ENCODE measurements around the gene ZNF396. TPM values are rescaled to one million over a fixed set of nuclear protein-coding genes. Genes with fewer than 3 reads are reported as not detected.
A peak's percentile ranks its signal among the peaks of the same experiment; 100 is the strongest.

ZNF396 gene
- total and polyA plus RNA-seq, 10 donors, result 0.85 to 4.6 (median 1.3) TPM

- intact Hi-C loops (cut with DNase I; ENCODE audit: low total_unique reads), result loop anchor here (10.0 kb wide), 1 partner anchor 177 kb away; the partner anchor contains the start of gene GALNT1
- WGBS, 5 donors, result 33 to 39% (median 36%) methylated on average over 5 of the region's 5 CpGs
These were observed 30.8 kb upstream of the ZNF396 start for GRCh38 chr18:35407871-35408481.

GRCh38 chr18:35406666-35407065, 29.5 kb upstream of the ZNF396 start:
- H3K36me3 ChIP-seq, result no peaks in the 10 kb centered on the region
- no peak overlapping the region for H3K4me3 ChIP-seq
- H3K4me1 ChIP-seq, result peaks cover 0 to 36% (median 11%) of the 10 kb centered on the region in 6 donors
- TF ChIP-seq CTCF (IDR thresholded peaks at IDR 0.05 in 8 of 11, conservative IDR thresholded peaks at IDR 0.05 in 3 of 11) (no peak), POLR2A (IDR thresholded peaks at IDR 0.05) (no peak), POLR2AphosphoS5 (IDR thresholded peaks at IDR 0.05) (no peak)
- DNase-seq, result no peak
- no peak overlapping the region for H3K27ac ChIP-seq
- 84 to 92% (median 88%) methylated on average over 6 of the region's 6 CpGs for WGBS, 5 donors
- H3K9me3 ChIP-seq, result no peaks in the 10 kb centered on the region
- intact Hi-C loops (cut with DNase I; ENCODE audit: low total_unique reads), result loop anchor here (10.0 kb wide), 1 partner anchor 178 kb away; the partner anchor contains the start of gene GALNT1
- H3K27me3 ChIP-seq (replicated peaks in 1 of 7), result no peaks in the 10 kb centered on the region

More at GRCh38 chr18:35407871-35408481, 30.8 kb upstream of the ZNF396 start:
- Histone ChIP-seq H3K4me3 (no peak overlapping the region), H3K9me3 (no peaks in the 10 kb centered on the region), H3K36me3 (no peaks in the 10 kb centered on the region), H3K27ac (no peak overlapping the region), H3K4me1 (peaks cover 0 to 48% (median 20%) of the 10 kb centered on the region in 6 donors), H3K27me3 (replicated peaks in 1 of 7) (no peaks in the 10 kb centered on the region)
- no peak for DNase-seq
- TF ChIP-seq POLR2A (IDR thresholded peaks at IDR 0.05) (no peak), POLR2AphosphoS5 (IDR thresholded peaks at IDR 0.05) (no peak), CTCF (IDR thresholded peaks at IDR 0.05 in 8 of 11, conservative IDR thresholded peaks at IDR 0.05 in 3 of 11) (peak; percentile 53 to 82 (median 74))

- Histone ChIP-seq H3K27me3 (replicated peaks in 1 of 7) (peaks cover 0 to 4% (median 0%) of the 10 kb centered on the region in 7 donors), H3K4me3 (no peak overlapping the region), H3K9me3 (no peaks in the 10 kb centered on the region), H3K4me1 (no peaks in the 10 kb centered on the region), H3K36me3 (no peaks in the 10 kb centered on the region), H3K27ac (no peak overlapping the region)
- 83 to 96% (median 92%) methylated on average over 2 of the region's 2 CpGs for WGBS, 5 donors
- no peak for DNase-seq
- intact Hi-C loops (cut with DNase I; ENCODE audit: low total_unique reads), result no loop called here
- TF ChIP-seq CTCF (IDR thresholded peaks at IDR 0.05 in 8 of 11, conservative IDR thresholded peaks at IDR 0.05 in 3 of 11) (no peak), POLR2AphosphoS5 (IDR thresholded peaks at IDR 0.05) (no peak), POLR2A (IDR thresholded peaks at IDR 0.05) (no peak)
These were observed 20.8 kb upstream of the ZNF396 start for GRCh38 chr18:35397976-35398375.

- H3K9me3 ChIP-seq, result peaks cover 0 to 6% (median 0%) of the 10 kb centered on the region in 8 donors
- no peak for TF ChIP-seq CTCF (IDR thresholded peaks at IDR 0.05 in 8 of 11, conservative IDR thresholded peaks at IDR 0.05 in 3 of 11)
- no peak for TF ChIP-seq POLR2AphosphoS5 (IDR thresholded peaks at IDR 0.05)
- no peak for TF ChIP-seq POLR2A (IDR thresholded peaks at IDR 0.05)
- H3K36me3 ChIP-seq, result no peaks in the 10 kb centered on the region
- DNase-seq, result no peak
- peaks cover 0 to 4% (median 0%) of the 10 kb centered on the region in 7 donors for H3K27me3 ChIP-seq (replicated peaks in 1 of 7)
- no peak overlapping the region for H3K4me3 ChIP-seq
- H3K27ac ChIP-seq, result no peak overlapping the region
- intact Hi-C loops (cut with DNase I; ENCODE audit: low total_unique reads), result no loop called here
- no peaks in the 10 kb centered on the region for H3K4me1 ChIP-seq
These were observed 16.6 kb upstream of the ZNF396 start for GRCh38 chr18:35393716-35394115.

Measured in spleen (tissue), 11 donors.